Thyroid gland (tissue), 4 donors: ENCODE measurements around the gene PRKD3. TPM values are rescaled to one million over a fixed set of nuclear protein-coding genes. Genes with fewer than 3 reads are reported as not detected.
A peak's percentile ranks its signal among the peaks of the same experiment; 100 is the strongest.

Experiments
- DNase-seq, 2 donors: peaks; one replicate each; pipeline ENCODE4 v3.0.0-alpha.2; 2019
- H3K27ac ChIP-seq, 3 donors: fragments of 200-600 bp; sonication (generic); 1 replicate in 2 of 3; 2 replicates in 1 of 3; pipeline ENCODE4 v1.5.1; 2016 to 2019; ENCODE audit warnings: mild to moderate bottlenecking in 1 of 3, moderate library complexity in 1 of 3
- H3K27me3 ChIP-seq: fragments of 200-600 bp; sonication (generic); one replicate; pipeline ENCODE4 v1.5.1; 2019
- H3K36me3 ChIP-seq, 2 donors: fragments of 200-600 bp; sonication (generic); one replicate each; pipeline ENCODE4 v1.5.1; 2016 to 2019
- H3K4me1 ChIP-seq, 2 donors: fragments of 200-600 bp; sonication (generic); one replicate each; pipeline ENCODE4 v1.5.1; 2017 to 2019
- H3K4me3 ChIP-seq, 3 donors: fragments of 200-600 bp; sonication (generic); replicated peaks in 1 of 3; 1 replicate in 2 of 3; 2 replicates in 1 of 3; pipeline ENCODE4 v1.5.1; 2016; ENCODE audit warnings: mild to moderate bottlenecking in 1 of 3
- H3K9me3 ChIP-seq: fragments of 200-600 bp; sonication (generic); one replicate; pipeline ENCODE4 v1.5.1; 2017
- POLR2A ChIP-seq, 2 donors: fragments of 450-650 bp; IDR thresholded peaks; one replicate each; pipeline ENCODE4 v1.6.1; 2017; ENCODE audit warnings: antibody characterized with exemption in 2 of 2, mild to moderate bottlenecking in 2 of 2, moderate library complexity in 1 of 2
- WGBS, 2 donors: methylation state at CpG; one replicate each; pipeline ENCODE4 v1.1.5; 2017; 5-methylcytosine and 5-hydroxymethylcytosine counted together
- intact Hi-C: fragments of 100-400 bp; cut with DNase I; formaldehyde crosslinking; loops from one replicate; pipeline ENCODE4 v1.15.1; 2023
- total RNA-seq, 4 donors: library from RNA; depleted of rRNA; stranded (reverse); fragments of >200 nt; gene quantifications; one replicate each; pipeline ENCODE4 v1.2.3, GENCODE V29; 2016
- TF ChIP-seq, protein P1 (sequence below), 6 experiments: fragments of 200-600 bp in 3 of 6; fragments of 450-650 bp in 3 of 6; sonication (generic) in 3 of 6; IDR thresholded peaks; one replicate each; pipeline ENCODE4 v1.5.1; 2016 to 2019; ENCODE audit warnings: antibody characterized with exemption in 6 of 6, mild to moderate bottlenecking in 2 of 6, inconsistent platforms in 1 of 6, moderate library complexity in 1 of 6

Gene PRKD3
- total RNA-seq, 4 donors from 2014 or later = 31.3 to 45.2 (median 42.2) TPM

DNA sequence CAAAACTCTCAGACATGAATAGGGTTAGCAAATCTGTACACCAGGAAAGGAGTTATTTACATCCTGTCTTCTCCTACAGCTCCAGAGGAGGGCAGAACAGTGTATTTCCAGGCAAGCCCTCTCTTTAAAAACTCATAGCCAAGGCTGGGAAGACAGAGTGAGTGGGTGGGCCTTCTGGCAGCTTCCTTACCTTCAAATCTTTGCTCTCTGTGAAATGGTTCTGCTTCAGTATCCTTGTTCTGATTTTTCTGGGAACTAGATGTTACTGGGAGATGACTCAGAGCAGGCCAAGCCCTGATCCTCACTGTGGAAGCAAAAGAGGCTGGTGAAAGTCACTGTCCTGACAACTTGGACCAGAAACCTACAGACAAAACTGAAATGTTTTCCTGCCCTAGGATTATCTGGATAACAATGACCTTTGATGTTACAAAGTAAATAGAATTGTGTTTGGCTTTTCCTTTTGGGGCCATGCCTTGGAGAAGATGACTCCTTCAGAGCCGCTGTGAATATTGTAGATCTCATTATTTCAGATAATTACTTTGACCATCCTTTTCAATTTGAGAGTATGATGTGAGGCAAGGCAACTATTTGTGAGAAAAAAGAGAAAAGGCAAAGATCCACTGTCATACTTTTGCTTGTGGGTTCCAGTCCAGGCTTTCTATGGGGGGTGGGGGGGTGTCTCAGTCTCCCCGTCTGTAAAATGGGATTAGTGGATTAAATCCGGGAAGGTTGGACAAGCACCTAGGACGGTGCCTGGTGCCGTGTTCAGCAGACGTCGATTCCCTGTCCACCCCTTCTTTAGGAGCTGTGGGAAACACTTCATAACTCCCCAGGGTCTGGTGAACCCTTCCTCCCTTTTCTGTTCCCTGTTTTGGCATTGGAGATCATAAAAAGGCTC lies 19.2 kb upstream of the PRKD3 start:
- TF ChIP-seq POLR2A (IDR thresholded peaks at IDR 0.05) = no peak
- TF ChIP-seq, protein P1, sequence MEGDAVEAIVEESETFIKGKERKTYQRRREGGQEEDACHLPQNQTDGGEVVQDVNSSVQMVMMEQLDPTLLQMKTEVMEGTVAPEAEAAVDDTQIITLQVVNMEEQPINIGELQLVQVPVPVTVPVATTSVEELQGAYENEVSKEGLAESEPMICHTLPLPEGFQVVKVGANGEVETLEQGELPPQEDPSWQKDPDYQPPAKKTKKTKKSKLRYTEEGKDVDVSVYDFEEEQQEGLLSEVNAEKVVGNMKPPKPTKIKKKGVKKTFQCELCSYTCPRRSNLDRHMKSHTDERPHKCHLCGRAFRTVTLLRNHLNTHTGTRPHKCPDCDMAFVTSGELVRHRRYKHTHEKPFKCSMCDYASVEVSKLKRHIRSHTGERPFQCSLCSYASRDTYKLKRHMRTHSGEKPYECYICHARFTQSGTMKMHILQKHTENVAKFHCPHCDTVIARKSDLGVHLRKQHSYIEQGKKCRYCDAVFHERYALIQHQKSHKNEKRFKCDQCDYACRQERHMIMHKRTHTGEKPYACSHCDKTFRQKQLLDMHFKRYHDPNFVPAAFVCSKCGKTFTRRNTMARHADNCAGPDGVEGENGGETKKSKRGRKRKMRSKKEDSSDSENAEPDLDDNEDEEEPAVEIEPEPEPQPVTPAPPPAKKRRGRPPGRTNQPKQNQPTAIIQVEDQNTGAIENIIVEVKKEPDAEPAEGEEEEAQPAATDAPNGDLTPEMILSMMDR (IDR thresholded peaks at IDR 0.05) = no peak
- Histone ChIP-seq H3K9me3 (no peaks in the 10 kb centered on the region), H3K4me1 (peaks cover 5 to 8% of the 10 kb centered on the region in 2 donors), H3K36me3 (no peaks in the 10 kb centered on the region), H3K4me3 (peak overlapping the region; percentile 41 to 56 (median 50)), H3K27ac (no peak overlapping the region), H3K27me3 (no peaks in the 10 kb centered on the region)
- no peak for DNase-seq
- intact Hi-C loops = no loop called here
- 77 to 81% methylated on average over 7 of the region's 7 CpGs for WGBS, 2 donors

DNA sequence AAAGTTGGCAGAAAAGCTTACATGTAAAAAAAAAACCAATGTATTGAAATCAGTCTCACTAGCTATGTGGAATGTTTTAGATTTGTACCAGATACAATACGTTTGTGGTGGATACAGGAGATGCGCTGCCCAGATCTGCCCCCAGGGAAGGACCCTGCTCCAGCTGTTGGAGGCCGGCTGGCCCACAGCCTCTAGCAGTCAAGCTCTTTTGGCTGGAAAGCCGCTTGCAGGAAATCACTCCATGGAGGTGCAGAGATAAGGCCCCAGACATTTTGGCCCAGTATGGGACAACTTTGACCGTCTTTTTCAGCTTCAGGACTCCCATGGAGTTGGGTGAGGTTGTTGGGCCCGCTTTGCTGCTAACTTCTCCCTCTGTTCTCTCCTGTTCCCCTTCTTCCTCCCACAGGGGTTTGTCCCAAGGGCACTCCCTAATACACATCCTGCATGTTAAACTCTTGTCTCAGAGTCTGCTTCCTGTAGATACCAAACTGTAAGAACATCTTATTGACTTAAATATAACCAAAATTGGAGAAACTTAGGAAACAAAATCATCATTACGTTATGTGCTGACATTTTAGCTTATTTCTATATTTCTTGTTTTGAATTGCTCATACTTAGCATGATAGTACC lies 18.1 kb upstream of the PRKD3 start:
- TF ChIP-seq, protein P1 (IDR thresholded peaks at IDR 0.05) = no peak
- no peak for TF ChIP-seq POLR2A (IDR thresholded peaks at IDR 0.05)
- H3K27ac ChIP-seq = no peak overlapping the region
- WGBS, 2 donors = 82 to 83% methylated on average over 7 of the region's 7 CpGs
- no peaks in the 10 kb centered on the region for H3K27me3 ChIP-seq
- intact Hi-C loops = no loop called here
- H3K4me3 ChIP-seq = no peak overlapping the region
- no peaks in the 10 kb centered on the region for H3K36me3 ChIP-seq
- H3K9me3 ChIP-seq = no peaks in the 10 kb centered on the region
- DNase-seq = no peak
- H3K4me1 ChIP-seq = peaks cover 5 to 8% of the 10 kb centered on the region in 2 donors

DNA sequence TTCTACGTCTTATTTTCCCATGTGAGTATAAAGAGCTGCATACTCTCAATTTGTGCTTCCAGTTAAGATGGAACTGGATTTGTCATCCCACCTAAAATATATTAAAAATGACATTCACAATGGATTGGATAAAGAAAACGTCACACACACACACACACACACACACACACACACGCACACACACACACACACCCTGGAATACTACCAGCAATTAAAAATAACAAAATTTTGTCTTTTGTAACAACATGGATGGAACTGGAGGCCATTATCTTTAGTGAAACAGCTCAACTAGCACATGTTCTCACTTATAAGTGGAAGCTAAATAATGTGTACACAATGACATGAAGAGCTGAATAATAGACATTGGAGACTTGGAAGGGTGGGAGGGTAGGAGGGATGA lies 16.0 kb upstream of the PRKD3 start:
- H3K27ac ChIP-seq = no peak overlapping the region
- H3K36me3 ChIP-seq = no peaks in the 10 kb centered on the region
- intact Hi-C loops = no loop called here
- no peaks in the 10 kb centered on the region for H3K27me3 ChIP-seq
- H3K4me1 ChIP-seq = peaks cover 5 to 8% of the 10 kb centered on the region in 2 donors
- DNase-seq = no peak
- H3K9me3 ChIP-seq = no peaks in the 10 kb centered on the region
- 92% methylated on average over 3 of the region's 3 CpGs for WGBS, 2 donors
- H3K4me3 ChIP-seq = no peak overlapping the region
- no peak for TF ChIP-seq POLR2A (IDR thresholded peaks at IDR 0.05)
- TF ChIP-seq, protein P1 (IDR thresholded peaks at IDR 0.05) = no peak

DNA sequence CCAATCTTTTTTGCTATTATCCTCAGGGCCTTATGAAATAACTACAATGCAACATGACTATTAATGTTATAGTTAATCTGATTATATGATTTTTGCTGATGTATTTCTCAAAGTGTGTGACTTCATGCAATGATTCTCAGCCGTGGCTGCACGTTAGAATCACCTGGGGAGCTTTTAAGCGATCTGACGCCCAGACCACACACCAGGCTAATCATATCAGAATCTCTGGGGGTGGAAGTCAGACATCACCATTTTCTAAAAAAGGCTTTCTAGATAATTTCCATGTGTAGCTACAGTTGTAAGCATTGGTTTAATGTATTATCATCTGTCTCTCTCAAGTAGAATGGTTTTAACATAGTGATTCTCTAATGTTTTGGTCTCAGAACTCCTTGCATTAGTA lies 14.3 kb upstream of the PRKD3 start:
- WGBS, 2 donors = 77 to 80% methylated on average over 4 of the region's 4 CpGs
- no peaks in the 10 kb centered on the region for H3K36me3 ChIP-seq
- intact Hi-C loops = no loop called here
- H3K27ac ChIP-seq = no peak overlapping the region
- TF ChIP-seq, protein P1 (IDR thresholded peaks at IDR 0.05) = no peak
- no peak for TF ChIP-seq POLR2A (IDR thresholded peaks at IDR 0.05)
- no peaks in the 10 kb centered on the region for H3K27me3 ChIP-seq
- H3K4me3 ChIP-seq = no peak overlapping the region
- no peak for DNase-seq
- H3K4me1 ChIP-seq = no peaks in the 10 kb centered on the region
- no peaks in the 10 kb centered on the region for H3K9me3 ChIP-seq
